Fibroblast of skin of left biceps (primary cell): ENCODE measurements around the gene CALD1.

ENCODE experiments used
- DNase-seq, 2 experiments: peaks; one replicate each; pipeline ENCODE4 v3.0.0-alpha.2; 2013; ENCODE audit warnings: low read depth in 2 of 2

Gene CALD1

DNA sequence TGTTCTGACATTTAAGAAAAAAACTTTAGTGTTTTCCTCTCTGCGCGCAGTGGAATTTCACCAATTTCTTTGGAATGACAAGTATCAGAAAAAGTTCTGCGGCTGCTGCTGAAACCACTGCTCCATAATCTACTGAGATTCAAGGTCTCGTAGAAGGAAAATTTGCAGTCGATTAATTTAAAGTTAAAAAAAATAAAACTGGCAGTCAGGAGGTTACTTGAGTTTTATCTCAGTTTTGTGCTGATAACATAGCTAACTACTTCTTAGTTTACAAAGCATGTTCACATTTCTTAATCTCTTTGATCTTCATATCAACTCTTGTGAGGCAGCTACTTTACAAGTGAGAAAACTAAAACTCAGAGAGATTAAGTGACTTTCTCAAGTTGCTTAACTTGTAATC, 18.2 kb upstream of the CALD1 start:
- DNase-seq: no peak

DNA sequence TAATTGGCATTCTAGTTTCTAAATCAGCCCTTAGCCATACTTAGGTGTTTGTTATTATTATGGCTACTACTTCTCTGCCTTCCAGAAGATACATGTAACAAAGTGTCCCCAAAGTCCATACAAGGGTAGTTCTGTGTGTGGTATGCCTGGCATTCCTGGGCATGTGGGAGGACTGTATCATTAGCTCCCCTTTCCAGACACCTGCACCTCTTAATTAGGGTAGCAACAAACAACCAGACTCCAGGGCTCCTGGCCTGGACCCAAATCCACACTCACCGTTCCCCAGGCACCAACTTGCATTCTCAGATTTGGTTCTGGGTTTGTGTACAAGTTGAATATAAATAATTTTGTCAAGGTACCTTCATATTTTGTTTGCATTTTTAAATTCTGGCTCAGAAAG, 15.5 kb upstream of the CALD1 start:
- DNase-seq: no peak

DNA sequence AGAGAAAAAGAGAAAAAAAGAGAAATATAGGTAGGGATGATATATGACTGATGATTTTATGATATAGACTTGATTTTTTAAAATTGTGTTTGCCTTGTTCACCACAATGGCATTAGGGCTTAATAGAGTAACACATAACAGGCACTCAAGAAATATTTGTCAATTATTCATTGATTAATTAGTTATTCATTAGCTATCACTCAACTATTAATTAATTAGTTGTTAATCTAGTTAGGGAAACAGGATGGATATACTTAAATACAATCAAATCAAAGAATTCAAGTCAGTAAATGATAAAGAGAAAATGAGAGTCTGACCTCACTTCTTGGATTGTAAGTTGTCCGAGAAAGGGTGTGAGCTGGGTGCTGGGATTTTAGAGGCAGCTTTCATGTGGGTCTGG, 15.1 kb upstream of the CALD1 start:
- no peak for DNase-seq

DNA sequence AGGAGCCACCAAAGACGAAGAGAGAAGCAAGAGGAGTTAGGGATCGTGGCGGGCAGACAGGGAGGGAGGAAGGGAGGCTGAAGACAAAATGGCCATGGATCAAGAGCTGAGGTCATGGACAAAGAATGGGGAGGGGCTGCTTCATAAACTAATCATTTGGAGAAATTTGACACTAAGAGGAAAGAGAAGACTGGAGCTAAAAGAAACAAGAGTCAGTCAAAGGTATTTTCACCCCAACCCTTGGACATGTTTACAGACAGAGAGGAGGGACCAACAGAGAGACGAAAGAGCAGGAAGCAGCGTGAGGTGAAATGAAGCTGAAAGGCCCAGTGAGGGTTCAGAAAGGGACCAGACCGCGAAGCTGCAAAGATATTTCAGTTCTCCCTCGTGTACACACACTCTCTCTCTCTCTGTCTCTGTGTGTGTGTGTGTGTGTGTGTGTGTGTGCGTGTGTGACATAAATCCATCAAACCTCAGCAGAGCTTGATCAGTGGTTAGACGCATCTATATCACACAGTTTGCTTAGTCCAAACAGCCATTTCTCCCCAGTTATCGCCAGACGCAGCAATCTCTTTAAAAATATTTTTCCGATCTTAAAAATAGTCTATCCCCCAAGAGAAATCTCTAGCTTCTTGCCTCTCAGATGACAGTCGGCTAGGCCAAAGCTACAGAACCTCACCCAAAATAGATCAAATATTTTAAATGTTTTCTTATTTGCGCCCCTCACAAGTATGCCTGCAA, 12.5 kb upstream of the CALD1 start:
- DNase-seq: no peak

DNA sequence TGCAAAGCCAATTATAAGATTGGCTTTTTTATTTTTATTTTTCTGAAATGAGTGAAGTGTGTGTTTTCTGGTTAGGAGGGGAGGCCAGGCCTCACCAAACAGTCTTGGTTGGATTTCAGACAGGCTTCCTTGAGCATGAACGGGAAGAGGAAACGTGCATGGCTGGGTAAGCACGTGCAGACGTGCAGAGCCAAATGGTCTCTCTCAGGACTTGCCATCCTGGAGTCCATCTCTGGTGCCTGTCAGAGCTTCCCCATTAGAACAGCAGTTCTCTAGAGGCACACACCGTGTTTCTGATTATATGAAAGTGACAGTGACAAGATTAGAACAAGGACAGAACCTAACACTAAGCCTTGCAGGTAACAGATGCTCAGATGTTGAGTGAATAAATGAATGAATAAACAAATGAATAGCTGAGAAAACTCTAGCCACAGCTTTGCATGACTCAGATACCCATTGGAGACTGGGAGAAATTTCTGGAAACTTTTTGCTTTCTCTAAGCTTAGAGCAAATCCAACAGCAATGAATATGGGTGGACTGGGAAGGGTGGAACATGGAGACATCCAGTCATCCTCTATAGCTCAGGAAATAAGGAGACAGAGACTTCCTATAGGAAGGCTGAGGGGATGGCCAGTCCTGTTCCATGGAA, 11.8 kb upstream of the CALD1 start:
- no peak for DNase-seq

DNA sequence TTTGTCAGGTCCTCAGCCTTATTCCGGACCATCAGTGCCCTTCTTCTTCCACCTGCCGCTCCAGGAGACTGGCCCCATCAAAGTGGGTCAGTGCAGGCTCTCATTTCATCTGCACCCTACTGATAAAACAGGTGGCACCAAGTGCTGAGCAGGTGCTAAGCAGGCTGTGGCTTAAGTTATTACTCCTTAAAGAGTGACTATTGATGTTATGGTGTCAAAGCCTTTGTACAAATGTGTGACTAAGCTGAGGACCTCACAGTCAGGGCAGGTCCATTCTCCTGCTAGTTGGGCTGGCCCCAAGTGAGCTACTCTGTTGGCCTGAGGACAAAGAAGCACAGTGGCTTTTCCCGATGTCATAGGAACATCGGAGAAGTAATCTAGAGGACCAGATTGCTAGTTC, 11.2 kb upstream of the CALD1 start:
- DNase-seq: no peak

DNA sequence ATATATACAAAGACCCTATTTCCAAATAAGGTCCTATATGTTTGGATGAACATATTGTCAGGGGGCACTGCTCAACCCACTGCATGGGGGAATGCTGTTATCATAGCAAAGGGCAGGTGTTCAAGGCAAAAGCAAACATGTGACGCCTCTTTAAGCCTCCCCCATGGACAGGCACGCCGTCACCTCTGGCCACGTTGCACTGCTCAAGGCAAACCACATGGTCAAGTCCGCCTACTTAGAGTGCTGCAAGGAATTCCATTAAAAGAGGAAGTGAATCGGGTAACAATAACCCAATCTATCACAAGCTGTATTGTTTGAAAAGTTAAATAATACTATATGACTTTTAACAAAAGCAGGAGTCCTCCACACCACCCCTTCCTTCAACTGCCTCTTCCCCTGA, 8.8 kb upstream of the CALD1 start:
- DNase-seq: no peak

DNA sequence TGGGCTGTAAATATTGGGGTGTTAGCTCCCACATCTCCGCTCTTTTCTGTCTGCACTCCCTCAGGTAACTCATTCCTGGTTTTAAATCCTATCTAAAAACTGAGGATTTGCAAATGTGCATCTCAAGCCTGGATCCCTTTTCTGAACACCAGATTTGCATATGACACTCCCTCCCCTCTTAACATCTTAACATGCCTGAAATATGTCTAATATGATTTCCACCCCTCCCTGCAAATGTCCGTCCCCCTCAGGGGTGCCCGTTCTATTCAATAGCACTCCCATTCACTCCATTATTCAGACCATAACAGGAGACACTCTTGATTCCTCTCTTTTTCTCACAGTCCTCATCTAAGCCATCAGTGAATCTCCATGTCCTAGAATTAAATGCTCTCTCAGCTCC, 8.3 kb upstream of the CALD1 start:
- DNase-seq: no peak

DNA sequence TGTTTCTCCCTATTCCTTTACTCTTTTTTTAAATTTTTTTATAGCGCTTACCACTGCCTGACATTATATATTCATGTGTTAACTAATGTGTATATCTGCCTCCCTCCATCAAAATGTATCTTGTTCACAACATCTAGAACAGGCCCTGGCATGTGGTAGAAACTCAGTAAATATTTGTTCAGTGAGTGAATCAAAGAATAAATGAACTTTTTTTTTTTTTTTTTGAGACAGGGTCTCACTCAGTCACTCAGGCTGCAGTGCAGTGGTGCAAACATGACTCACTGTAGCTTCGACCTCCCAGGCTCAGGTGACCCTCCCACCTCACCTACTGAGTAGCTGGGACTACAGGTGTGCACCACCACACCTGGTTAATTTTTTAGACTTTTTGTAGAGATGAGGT, 7.5 kb upstream of the CALD1 start:
- no peak for DNase-seq

DNA sequence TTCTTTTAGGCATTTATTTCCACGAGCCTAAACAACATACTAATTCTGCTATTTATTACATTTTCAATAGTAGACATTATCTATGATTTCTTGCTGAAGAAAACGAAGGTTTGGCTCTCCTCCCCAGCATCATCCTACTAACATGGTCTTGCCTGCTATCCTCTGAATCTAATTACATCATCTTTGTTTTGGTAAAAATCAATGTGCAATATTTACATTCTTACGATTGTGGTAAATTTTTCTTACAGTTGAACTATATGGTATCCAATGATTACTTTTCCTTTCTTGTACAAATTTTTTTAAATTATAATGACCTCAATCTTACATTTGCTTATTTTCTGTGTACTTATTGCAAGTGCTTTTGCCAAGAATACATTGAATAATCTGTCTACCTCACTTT, 7.0 kb upstream of the CALD1 start:
- no peak for DNase-seq

DNA sequence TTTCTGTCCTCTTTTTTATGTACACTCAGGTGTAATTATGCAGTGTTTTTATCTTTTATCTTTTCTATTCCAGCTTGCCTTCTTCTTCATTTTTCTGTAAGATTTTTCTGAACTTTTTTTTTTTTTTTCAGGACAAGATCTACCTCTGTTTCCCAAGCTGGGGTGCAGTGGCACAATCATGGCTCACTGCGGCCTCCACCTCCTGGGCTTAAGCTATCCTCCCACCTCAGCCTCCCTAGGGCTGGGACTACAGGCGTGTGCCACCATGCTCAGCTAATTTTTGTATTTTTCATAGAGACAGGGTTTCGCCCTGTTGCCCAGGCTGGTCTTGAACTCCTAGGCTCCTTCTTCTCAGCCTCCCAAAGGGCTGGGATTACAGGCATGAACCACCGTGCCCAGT, 6.3 kb upstream of the CALD1 start:
- DNase-seq: no peak

DNA sequence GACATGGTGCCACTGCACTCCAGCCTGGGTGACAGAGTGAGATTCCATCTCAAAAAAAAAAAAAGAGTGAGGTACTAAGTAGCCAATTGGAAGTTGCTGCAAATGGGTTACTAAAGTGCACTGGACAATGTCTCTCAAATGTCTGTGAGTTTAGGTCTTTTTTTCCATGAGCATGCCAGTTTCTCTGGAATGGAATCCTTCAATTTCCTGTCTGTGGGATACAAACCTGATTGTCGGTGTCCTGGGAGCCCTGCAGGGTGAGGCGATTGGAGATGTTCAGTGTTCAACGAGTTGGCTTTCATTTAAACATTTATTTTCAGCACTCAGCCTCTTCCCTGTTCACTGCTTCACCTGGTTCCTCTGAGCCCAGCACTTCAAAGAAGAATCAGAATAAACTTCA, 5.3 kb upstream of the CALD1 start:
- no peak for DNase-seq

DNA sequence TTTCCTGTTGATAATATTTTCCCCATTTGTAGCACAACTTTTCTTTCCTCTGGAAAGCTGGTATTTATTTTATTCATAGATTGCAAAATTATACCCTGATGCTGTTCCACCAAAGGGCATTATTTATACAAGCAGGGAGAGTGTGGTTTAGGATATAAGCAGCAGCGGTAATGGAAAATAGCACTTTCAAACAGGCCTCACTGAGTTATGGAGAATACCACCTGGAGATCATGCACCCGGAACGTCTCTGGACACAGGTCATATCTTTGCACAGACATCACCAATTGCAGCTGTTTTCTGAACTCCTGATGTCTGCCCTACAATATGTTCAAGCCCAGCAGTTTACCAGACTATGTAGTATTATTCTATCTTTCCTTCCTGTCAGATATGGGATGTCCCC, 2.0 kb upstream of the CALD1 start:
- DNase-seq: no peak

DNA sequence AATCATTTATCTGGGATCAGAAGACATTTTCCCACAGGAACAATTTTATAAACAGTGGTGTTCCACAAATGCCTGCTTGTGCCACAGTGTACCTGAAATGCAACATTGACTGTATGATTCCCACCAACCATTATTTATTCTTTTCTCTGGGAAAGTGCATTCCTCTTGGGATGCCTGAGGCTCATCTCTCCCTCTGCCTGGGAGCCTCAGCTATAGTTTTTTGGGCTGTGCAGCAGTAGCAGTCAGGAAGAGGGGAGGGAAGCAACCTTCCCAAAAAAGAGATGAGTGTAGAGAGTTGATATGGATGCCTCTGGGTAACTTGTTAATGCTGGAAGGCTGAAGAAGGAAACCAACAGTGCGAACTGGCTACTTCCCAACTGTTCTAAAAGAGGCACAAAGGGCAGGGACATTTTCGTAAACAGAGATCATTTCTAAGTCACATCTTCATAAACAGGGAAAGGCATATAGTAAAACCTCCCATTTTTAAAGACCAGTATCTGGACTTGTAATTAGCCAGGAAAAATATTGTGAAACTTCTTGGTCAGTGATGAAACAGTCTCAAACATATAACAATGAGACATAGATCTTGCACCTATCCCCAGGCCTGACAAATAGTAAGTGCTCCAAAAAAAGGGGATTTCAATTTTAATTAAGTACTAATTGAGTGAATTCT, 1.4 kb upstream of the CALD1 start:
- no peak for DNase-seq

DNA sequence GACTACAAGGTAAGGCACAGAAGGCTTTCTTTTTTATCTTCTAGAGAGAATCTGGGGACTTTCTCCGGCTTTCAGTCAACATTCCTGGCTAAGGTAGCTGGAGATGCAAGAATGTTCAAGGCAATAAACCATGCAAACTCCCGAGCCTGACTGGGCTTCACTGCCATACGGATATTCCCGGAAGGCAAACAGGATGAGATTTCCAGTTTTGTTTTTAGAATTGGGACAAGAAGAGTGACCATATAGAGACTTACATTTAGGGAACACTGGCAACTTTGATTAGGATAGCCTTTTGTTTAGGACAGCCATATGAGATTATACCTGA, 269 bp downstream of the CALD1 start:
- no peak for DNase-seq

DNA sequence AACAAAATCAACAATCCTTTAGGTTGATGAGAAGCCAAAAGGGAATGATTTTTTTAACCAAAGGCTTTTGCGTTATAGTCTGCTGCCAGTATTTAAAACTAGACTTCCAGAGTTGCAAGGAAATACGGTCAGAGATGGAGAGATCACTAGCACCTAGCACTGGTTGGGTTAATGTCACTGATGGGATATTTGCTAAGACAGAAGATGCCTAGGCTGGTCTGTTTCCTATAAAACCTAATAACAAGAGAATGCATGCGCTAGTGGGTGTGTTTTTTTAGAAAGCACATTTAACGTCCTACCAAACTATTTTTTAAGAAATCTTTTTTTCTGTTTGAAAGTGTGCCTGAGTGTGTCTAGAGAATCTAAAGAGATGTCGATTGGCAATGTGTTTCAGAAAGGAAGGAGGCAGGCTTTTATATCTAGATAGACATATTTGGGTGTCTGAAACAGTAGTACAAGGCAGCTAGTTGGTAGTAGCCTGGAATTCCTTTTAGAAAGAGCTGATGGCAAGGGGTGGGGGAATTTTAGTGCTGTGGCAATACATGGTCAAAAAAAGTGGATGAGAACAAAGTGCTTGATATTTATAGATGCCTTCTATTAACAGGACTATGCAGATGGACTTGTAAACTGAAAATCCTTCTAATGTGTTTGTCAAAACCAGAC, 863 bp downstream of the CALD1 start:
- no peak for DNase-seq

DNA sequence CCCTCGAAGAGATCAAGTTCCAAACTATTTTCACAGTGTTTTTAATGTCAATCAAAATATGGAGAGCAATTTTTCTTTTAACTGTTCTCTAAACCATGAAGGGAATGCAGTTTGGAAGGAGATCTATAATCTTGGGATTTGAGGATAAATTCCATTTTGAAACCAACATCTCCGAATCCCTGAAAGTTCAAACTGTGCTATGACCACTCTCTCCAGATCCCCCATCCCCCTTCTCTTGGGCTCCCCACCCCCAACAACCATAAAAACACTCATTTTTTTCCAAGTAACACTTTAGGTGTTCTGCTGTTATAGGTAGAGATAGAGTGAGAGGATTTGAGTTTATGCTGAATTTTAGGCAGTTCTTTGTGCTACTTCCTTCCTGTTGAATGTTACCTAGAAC, 1.7 kb downstream of the CALD1 start:
- DNase-seq: no peak

DNA sequence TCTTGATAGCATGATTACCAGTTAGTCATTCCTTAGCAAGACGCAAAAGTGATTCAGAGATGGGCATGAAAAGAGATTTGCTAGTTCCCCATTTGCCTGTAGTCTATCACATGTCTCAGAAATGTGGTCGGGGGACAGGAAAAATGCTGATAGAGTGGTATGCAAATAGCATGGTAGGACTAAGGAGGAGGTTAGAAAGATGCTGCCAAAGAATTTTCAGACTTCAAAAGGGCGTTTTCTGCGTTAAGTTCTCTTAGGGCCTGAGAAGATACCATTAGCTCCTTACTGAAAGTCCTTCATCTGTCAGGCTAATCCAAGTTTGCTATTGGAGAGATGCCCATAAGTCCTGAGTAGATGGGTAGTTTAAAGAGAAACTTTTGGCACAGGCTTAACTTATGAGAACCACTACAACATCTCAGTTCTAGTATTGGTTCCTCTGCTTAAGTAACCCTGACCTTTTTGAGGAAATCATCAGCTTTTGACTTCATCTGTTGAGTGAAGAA, 2.7 kb downstream of the CALD1 start:
- no peak for DNase-seq

DNA sequence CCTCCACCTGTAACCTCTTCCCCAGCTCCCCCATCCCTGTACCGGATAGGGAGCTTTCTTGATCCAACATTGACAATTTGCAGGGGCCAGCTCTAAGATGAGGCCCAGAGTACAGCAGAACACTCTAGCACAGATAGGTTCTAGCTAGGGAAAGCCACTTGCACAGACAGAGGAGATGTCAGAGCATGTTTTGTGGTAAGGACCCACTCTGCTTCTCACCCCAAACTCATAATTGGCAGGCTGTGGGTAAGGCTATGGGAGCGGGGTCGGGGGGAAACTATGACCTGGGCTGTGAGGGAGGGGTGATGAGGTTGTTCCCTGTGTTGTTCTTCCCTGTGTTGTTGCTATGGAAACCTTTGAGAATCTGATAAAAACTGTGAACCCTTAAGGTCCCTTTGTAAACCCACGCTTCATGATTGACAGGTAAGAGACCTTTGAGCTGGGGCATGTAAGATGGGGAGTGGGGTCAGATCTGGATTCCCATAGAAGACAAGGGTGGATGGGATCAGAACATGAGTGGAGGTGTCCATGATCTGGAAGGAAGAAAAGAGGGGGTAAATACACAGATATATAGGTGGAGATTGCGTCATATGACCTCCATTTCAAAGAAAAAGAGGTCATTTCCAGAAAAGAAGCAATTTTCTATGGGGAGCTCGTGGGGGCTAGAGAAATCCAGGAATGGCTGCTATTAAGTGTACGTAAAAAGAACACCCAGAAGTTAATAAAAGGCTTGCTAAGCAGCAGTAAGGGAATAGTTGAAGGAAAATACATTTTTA, 4.0 kb downstream of the CALD1 start:
- no peak for DNase-seq

DNA sequence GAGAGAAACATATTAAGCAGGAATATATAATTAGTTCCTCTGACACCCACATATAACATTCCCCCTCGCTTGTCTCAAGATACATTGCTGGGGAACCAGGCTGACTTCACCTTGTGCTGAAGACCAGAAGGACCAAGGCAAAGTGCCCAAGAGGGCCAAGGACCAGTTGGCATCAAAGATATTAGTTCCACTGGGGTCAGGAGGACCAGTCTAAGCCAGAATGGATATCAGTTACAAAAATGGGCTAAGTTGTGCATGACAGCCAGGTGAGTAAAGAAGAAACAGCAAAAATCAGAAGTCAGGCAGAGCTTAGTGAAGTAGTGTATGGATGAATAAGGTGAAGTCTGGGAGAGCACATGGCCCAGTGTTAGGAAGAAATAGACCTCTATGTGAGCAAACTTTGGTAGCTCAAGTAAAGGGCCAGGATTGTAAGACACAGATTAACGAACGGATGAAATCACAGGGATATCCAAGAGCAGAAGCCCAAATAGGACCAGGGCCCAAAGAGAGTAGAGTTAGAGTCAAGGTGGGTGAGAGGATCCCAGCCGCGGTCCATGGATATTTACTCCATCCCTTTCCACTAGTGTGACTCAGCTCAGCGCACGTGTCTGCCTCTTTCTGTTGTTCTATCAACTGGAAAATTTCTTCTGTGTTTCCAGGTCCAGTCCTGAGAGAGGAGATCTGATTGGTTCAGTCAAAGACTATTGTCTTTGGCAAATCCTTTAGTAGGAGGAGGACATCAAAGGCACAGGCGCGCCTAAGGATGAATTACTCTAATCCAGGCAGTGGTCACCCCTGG, 5.0 kb downstream of the CALD1 start:
- DNase-seq: no peak

DNA sequence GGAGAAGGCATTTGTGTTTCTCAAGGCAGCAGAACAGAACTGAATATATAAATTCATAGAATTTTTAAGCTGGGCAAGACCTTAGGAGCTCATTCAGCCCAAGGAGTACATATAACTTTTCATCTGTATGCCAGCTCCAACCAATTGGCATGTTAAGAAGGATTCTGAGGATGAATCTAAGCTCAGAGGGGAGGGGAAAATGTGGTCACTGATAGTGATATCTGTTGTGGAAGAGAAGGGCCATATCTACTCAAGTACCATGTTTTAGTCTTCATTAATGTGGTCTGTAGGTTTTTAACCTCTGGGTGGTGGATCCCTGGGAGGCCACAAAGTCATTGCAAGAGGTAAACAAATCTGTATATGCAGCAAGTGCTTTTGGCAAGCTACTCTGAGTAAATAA, 6.4 kb downstream of the CALD1 start:
- no peak for DNase-seq
